Smooth muscle cell of the umbilical artery (primary cell): ENCODE measurements around the gene FBXL17. TPM values are rescaled to one million over a fixed set of nuclear protein-coding genes. Genes with fewer than 3 reads are reported as not detected.

Experiments
- total RNA-seq: library from RNA; depleted of rRNA; stranded (reverse); fragments of >200 nt; gene quantifications from 2 replicates; pipeline ENCODE4 v1.2.3, GENCODE V29; 2014

The FBXL17 gene
- 13.4 and 16.2 TPM in 2 replicates for total RNA-seq

DNA sequence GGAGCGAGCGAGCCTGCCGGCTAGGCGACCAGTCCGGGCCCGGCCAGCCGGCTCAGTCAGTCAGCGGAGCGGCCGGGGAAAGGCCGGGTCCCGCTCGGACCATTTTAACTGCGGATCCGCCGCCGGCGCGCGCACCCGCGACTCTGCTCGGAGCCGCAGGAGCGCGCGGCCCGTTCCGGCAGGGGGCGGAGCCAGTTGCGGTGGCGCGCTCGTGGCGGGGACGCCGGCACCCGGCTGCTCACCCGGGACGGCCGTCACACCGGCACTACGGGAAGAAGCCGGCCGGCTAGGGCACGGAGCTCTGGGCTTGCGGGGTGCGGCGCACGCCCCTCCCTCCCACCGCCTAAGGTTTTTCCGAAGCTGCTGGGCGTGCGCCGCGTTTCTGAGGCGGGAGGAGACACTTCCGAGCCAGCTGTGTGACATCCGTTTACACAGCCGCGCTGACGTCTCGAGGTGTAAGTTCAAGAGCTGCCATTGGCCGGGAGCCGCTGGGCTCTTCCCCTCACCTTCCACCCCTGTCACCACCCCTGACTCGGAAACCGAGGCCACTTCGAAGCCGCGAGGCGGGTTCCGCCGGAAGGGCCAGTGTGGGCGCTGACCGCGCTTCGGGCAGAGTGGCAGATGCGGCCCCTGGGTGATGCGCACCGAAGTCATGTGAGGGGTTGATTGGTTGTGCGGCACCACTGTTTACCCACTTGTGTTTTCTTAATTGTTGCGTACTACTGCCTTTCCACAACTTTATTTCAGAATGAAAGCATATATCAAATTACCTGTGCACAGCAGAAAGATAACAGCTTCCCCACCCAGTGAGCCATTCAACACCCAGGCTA is at the start of gene FBXL17:
FBXL17 (minus strand) TSS at position 145 of the 830 bp plus-strand sequence.

